Measurements from ENCODE around the gene ABHD4.

GRCh38 chr14:22622255-22622654, 24.2 kb downstream of the ABHD4 start:
- no peak for TF ChIP-seq POLR2A (IDR thresholded peaks at IDR 0.05)
- no peak for TF ChIP-seq CTCF (IDR thresholded peaks at IDR 0.05)
- no peak for TF ChIP-seq POLR2AphosphoS5 (IDR thresholded peaks at IDR 0.05)

Data from prostate gland (tissue), 2 donors.